Suppressor macrophage treated with lipopolysaccharide for 4 hours (primary cell): ENCODE measurements around the gene ACP4.
"Not testable (repeated sequence)": the region's sequence is repeated elsewhere in the genome, so short reads cannot be mapped to it uniquely, and the experiment has no call there.

ENCODE experiments used
- DNase-seq: peaks from one replicate; pipeline ENCODE4 v3.0.0-alpha.2; 2020

The ACP4 gene

GRCh38 chr19:50790396-50790795, at the start of gene ACP4:
TSS of gene ACP4 (plus strand) at chr19:50790415. CDS start at chr19:50790415, 0 bp downstream.
- DNase-seq = no peak

GRCh38 chr19:50741179-50741933, 48.9 kb upstream of the ACP4 start:
- DNase-seq = no peak

GRCh38 chr19:50743537-50743936, 46.7 kb upstream of the ACP4 start:
- no peak for DNase-seq

GRCh38 chr19:50745221-50745620, 45.0 kb upstream of the ACP4 start:
- DNase-seq = no peak

GRCh38 chr19:50747141-50747540, 43.1 kb upstream of the ACP4 start:
- not testable (repeated sequence) for DNase-seq

GRCh38 chr19:50749490-50749889, 40.7 kb upstream of the ACP4 start:
- no peak for DNase-seq

GRCh38 chr19:50750010-50750409, 40.2 kb upstream of the ACP4 start:
- no peak for DNase-seq

GRCh38 chr19:50753879-50754278, 36.3 kb upstream of the ACP4 start:
- no peak for DNase-seq

GRCh38 chr19:50756244-50756643, 34.0 kb upstream of the ACP4 start:
- DNase-seq = not testable (repeated sequence)

- not testable (repeated sequence) for DNase-seq
Observed at GRCh38 chr19:50757624-50758023, 32.6 kb upstream of the ACP4 start.

GRCh38 chr19:50759076-50759475, 31.1 kb upstream of the ACP4 start:
- not testable (repeated sequence) for DNase-seq

GRCh38 chr19:50759886-50760285, 30.3 kb upstream of the ACP4 start:
- DNase-seq = peak; percentile 5

GRCh38 chr19:50761501-50761900, 28.7 kb upstream of the ACP4 start:
- not testable (repeated sequence) for DNase-seq

GRCh38 chr19:50763521-50763920, 26.7 kb upstream of the ACP4 start:
- DNase-seq = not testable (repeated sequence)

- no peak for DNase-seq
Observed at GRCh38 chr19:50764409-50764808, 25.8 kb upstream of the ACP4 start.

- not testable (repeated sequence) for DNase-seq
Observed at GRCh38 chr19:50766746-50767145, 23.5 kb upstream of the ACP4 start.

- not testable (repeated sequence) for DNase-seq
Observed at GRCh38 chr19:50767263-50767662, 23.0 kb upstream of the ACP4 start.

- no peak for DNase-seq
Observed at GRCh38 chr19:50768277-50768676, 21.9 kb upstream of the ACP4 start.

GRCh38 chr19:50770164-50770563, 20.1 kb upstream of the ACP4 start, which contains the start of gene GPR32:
TSS of gene GPR32 (plus strand) at chr19:50770464. CDS start at chr19:50770601, 137 bp downstream.
- not testable (repeated sequence) for DNase-seq

GRCh38 chr19:50770888-50771287, 19.3 kb upstream of the ACP4 start:
- DNase-seq = no peak

GRCh38 chr19:50772476-50772875, 17.7 kb upstream of the ACP4 start:
- peak; percentile 9 for DNase-seq

GRCh38 chr19:50772912-50773311, 17.3 kb upstream of the ACP4 start:
- DNase-seq = not testable (repeated sequence)

- not testable (repeated sequence) for DNase-seq
Observed at GRCh38 chr19:50773454-50773853, 16.8 kb upstream of the ACP4 start.

GRCh38 chr19:50776131-50776530, 14.1 kb upstream of the ACP4 start:
- no peak for DNase-seq

GRCh38 chr19:50777261-50777660, 13.0 kb upstream of the ACP4 start:
- no peak for DNase-seq
